HG02623 (cell line): ENCODE measurements around the gene TJP1.
"Not testable (repeated sequence)": the region's sequence is repeated elsewhere in the genome, so short reads cannot be mapped to it uniquely, and the experiment has no call there.

Experiments
- ATAC-seq: cut with Tn5 transposase; IDR thresholded peaks from one replicate; pipeline ENCODE4 v1.9.1; 2021; ENCODE audit warnings: moderate library complexity; ENCODE audit not compliant: unreplicated experiment

TJP1 gene

DNA sequence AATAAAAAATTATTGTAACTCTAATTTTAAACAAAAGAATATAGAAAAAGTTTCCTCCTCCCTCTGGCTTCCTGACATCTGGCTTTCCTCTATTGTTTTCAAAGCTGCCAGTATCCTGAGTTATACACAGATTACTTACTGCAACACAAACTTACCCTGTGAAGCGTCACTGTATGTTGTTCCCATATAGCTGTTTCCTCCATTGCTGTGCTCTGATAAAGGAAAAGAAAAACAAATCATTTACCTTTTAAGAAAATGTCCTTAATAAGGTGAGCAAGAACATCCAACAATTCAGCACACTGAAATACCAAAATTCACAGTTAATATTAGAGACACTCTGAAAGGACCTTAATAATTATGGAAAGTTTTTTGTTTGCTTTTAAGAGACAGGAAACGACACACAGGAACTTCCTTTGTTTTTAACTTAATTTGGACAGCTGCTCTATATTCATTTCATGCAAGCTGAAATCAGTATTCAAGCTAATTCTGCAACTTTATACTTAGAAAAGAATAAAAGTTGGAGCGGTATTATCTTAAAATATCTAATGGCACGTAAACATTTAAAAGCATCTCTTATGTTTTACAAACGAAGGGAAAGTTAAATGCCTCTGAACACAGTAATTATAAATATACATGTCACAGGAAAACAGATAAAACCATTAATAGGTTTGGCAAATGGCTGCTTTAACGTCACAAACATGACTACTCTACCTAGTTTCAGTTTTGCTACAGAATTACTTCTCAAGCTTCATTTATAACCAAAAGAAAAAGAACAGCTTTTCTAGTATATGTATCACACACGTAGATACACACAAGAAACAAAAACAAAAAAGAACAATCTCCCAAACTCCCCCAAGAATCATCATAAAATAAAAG is 21.5 kb downstream of the TJP1 start:
- ATAC-seq, result no peak

GRCh38 chr15:29799859-29800258 is 22.4 kb downstream of the TJP1 start:
- ATAC-seq, result no peak

DNA sequence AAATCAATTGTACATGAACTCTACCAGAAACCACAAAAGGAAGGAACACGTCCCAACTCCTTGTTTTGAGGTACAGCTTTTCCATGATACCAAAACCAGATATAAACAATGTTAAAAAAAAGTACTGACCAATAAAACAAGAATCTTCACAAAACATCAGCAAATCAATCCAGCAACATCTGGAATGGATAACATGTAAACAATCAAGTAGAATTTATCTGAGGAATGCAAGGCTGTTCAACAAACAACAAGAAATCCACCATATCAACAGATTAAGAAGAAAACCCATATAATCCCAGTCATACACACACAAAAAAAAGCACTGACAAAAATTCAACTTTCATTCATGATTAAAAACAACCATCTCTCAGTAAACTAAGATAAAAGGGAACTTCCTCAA is 26.7 kb downstream of the TJP1 start:
- ATAC-seq, result no peak

- ATAC-seq, result no peak
Measured at GRCh38 chr15:29792426-29793159, 29.7 kb downstream of the TJP1 start.

GRCh38 chr15:29790607-29791006 is 31.7 kb downstream of the TJP1 start:
- ATAC-seq, result no peak

DNA sequence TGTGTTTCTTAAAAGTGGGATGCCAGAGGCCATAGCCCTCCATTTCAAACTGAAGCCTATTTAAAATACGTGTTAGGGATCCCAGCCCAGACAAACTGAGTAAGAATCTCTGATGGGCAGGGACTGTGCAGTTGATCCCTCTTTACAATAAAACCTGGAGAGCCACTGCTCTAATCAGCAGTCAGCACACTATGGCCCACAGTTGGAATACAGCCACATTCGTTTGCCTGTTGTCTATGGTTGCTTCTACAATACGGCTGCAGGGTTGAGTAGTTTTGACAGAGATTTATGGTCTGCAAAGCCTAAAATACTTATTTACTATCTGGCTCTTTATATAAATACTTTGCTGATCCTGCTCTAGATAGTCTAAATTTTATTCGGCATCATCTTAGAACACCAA is 32.4 kb downstream of the TJP1 start:
- ATAC-seq, result no peak

DNA sequence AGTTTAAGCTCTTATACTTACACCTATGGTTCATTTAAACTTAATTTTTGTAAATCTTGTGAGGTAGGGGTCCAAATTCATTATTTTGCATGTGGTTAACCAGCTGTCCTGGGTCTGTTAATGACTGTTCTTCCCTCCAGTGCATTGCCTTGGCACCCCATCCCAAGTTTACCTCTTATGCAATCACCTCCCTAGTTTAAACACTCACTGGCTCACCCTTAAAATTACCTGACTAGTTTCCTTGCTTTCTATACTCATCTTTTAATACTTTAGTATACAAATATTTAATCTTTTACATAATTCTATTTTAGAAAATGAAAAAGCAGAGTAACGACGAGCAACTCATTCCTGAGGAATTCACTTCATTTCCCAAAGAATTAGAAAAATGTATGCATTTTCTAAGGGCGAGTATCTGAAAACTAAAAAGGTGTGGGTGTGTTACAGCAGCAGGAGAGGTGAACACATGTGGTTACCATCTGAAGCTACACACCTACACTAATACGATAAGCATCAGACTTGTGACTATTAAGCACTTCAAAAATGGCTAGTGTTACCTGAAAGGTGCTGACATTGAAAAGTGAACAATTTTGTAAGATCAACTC is 33.7 kb downstream of the TJP1 start:
- no peak for ATAC-seq

DNA sequence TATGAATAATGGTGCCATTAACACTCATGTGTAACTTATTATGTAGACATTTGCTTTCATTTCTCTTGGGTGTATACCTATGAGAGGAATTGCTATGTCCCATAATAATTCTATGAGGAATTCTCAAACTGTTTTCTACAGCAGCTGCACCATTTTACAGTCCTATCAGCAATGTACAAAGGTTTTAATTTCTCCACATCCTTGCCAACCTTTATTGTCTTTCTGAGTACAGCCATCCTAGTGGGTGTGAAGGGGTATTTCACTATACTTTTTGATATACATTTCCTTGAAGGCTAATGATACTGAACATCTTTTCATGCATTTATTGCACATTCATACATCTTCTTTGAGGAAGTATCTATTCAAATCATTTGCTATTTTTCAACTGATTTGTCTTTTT is 34.5 kb downstream of the TJP1 start:
- no peak for ATAC-seq

DNA sequence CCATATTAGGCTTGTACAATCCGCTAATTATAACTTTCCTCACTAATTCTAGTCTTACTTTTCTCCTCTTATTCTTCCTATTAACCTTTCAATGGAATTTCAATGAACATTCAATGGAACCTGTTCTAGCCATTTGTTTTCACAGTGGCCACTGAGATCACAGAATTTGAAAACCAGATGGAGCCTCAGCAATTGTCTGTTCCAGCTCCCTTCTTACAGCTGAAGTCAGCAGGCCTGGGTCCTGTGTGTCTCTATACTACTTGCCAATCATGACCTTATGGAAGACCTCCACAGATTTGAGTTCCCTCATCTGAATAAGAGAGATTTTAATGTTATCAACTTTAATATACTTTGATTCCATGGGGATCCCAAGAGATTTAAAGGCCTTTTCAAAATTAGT is 36.6 kb downstream of the TJP1 start:
- ATAC-seq, result no peak

DNA sequence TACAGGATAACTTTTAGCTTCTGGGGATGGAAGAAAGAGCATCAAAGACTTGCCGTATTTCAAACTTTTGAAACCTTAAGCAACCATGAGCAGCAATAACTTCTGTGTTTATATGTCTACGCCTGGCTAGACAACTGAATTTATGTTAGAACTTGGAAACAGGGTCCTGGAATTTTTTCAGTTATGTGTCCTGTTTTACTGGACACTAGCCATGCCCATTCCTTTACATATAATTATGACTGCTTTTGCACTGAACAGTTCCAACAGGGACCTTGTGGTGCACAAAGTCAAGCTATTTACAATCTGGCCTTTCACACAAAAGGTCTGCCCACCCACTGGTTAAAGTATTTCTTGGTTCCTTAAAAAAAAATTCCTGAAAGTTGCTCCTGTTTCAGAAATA is 37.1 kb downstream of the TJP1 start:
- no peak for ATAC-seq

DNA sequence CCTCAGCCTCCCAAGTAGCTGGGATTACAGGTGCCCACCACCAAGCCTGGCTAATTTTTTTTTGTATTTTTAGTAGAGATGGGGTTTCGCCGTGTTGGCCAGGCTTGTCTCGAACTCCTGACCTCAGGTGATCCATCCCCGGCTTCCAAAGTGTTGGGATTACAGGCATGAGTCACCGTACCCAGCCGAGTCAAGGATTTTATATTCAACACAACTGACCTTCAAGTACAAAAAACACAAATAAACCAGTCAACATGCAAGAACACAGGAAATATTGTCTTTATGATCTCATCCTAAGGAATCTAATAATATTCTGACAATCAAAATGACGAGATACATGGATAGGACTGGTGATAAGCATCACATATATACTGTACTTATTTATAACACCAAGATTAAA is 37.9 kb downstream of the TJP1 start:
- no peak for ATAC-seq

DNA sequence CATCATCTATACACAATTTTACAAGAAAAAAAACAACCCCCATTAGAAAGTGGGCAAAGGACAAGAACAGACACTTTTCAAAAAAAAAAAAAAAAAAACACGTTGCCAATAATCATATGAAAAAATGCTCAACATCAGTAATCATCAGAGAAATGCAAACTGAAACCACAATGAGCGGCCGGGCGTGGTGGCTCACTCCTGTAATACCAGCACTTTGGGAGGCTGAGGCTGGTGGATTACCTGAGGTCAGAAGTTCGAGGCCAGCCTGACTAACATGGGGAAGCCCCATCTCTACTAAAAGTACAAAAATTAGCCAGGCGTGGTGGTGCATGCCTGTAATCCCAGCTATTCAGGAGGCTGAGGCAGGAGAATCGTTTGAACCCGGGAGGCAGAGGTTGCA is 39.5 kb downstream of the TJP1 start:
- ATAC-seq, result not testable (repeated sequence)

- ATAC-seq, result no peak
Measured at GRCh38 chr15:29778382-29778781, 43.9 kb downstream of the TJP1 start.

GRCh38 chr15:29776859-29777258 is 45.4 kb downstream of the TJP1 start:
- ATAC-seq, result no peak

DNA sequence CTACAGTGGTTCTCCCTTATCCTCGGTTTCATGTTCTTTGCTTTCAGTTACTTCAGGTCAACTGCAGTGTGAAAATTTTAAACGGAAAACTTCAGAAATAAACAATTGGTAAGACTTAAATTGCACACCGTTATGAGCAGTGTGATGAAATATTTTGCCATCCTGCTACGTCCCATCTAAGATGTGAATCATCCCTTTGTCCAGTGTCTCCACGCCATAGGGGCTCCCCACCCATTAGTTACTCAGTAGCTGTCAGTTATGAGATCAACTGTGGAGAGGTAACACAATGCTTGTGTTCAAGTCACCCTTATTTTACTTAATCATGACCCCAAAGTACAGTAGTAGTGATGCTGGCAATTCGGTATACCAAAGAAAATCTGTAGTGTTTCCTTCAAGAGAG is 47.4 kb downstream of the TJP1 start:
- no peak for ATAC-seq

DNA sequence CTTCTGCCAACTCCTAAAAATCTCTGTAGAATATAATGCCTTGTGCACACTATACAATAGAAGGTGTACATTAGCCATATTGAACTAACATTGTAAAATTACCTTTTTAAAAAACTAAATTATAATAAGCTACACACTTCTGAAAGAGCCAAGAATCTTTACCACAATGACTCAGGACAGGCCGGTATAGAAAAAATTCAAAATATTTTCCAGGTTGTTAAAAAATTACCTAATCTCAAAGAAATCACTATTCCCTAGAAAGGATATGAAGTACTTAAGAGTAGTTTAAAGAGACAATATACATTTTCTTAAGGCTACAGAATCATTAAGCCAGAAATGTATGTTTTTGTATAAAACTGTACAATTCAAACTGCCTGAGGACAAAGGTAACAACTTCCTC is 48.5 kb downstream of the TJP1 start:
- no peak for ATAC-seq

DNA sequence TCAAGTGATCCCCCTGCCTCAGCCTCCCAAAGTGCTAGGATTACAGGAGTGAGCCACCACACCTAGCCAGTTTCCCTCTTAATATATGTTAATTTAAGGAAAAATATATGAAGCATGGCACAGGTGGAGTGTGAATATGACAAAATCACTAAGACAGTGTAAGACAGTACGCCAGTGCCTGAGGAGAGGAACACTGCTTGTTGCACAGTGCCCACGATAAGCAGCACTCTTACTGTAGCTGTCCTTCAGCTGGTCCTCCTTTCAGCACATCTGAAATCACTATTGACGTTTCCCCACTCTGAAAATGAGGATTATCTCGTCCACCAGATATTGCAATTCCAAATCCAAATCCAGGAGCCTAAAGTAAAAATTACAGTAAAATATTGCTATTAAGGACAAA is 49.3 kb downstream of the TJP1 start:
- ATAC-seq, result no peak

GRCh38 chr15:29770796-29771195 is 51.5 kb downstream of the TJP1 start:
- ATAC-seq, result no peak

DNA sequence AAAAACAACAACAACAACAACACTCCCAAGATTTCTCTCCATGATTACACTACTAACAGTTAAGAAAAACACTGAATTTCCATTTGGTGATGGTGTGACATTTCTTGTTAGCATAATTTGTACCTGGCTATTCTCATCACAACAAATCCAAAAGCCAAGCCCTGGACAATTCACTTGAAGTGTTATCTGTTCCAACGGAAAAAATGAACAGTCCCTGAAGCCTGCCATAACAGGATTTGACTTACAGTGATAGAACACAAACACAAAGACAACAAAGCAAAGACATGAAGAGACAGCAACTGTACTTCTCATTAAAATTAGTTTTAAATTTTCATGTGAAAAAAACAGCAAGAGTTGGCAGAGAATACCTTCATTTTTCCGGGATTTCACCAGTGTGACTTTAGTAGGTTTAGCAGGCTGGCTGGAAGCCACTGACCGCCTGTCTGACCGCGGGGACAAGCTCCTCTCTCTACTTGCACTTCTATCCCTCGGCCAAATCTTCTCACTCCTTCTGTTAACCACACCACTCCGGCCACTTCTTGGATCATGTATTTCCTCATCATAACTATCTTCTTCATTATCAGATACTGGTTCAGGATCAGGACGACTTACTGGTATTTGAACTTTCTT is 56.3 kb downstream of the TJP1 start:
- no peak for ATAC-seq

- ATAC-seq, result no peak
Measured at GRCh38 chr15:29765234-29765841, 56.9 kb downstream of the TJP1 start.

- no peak for ATAC-seq
Measured at GRCh38 chr15:29759596-29759995, 62.7 kb downstream of the TJP1 start.
